Measurements from ENCODE around the gene OTUD6A. TPM values are rescaled to one million over a fixed set of nuclear protein-coding genes. Genes with fewer than 3 reads are reported as not detected.

Gene OTUD6A
- total RNA-seq, 2 experiments from 2014 or later = not detected

- Histone ChIP-seq H3K9me3 (ENCODE audit: control insufficient read depth in 1 of 2, insufficient read depth in 1 of 2, low read length in 2 of 2) (no peaks in the 10 kb centered on the region), H3K36me3 (ENCODE audit: insufficient read depth, low read length) (no peaks in the 10 kb centered on the region), H3K4me1 (ENCODE audit: insufficient read depth, low read length) (no peaks in the 10 kb centered on the region), H3K27me3 (ENCODE audit: control insufficient read depth in 1 of 2, insufficient read depth in 2 of 2, low read length in 2 of 2) (peaks cover 0 to 2% of the 10 kb centered on the region in 2 experiments), H3K4me3 (ENCODE audit: low read length) (no peak overlapping the region), H3K27ac (ENCODE audit: low read depth in 1 of 2, low read length in 2 of 2) (no peak overlapping the region)
- no peak for TF ChIP-seq CTCF (IDR thresholded peaks at IDR 0.05)
- Mint-ChIP-seq H3K4me1 (ENCODE audit: low read depth) (no peaks in the 10 kb centered on the region), H3K27ac (no peak overlapping the region), H3K27me3 (no peaks in the 10 kb centered on the region), H3K36me3 (ENCODE audit: low read depth) (no peaks in the 10 kb centered on the region), H3K9me3 (no peaks in the 10 kb centered on the region), H3K4me3 (no peak overlapping the region)
- ATAC-seq (ENCODE audit: poor library complexity) (no peak), DNase-seq (no peak)
- POLR2A ChIA-PET = no interaction called here
- CTCF ChIA-PET = interaction anchor here (0.6 kb wide), 1 partner anchor 72 kb away, joined by 3 read pairs; no protein-coding TSS in a partner anchor
- intact Hi-C loops (cut with DNase I, micrococcal nuclease) = no loop called here
Measured at GRCh38 chrX:70084592-70085240, 22.5 kb downstream of the OTUD6A start.

GRCh38 chrX:70087857-70088630 is 25.8 kb downstream of the OTUD6A start:
- Mint-ChIP-seq H3K4me3 (no peak overlapping the region), H3K27me3 (no peaks in the 10 kb centered on the region), H3K36me3 (ENCODE audit: low read depth) (no peaks in the 10 kb centered on the region), H3K9me3 (no peaks in the 10 kb centered on the region), H3K27ac (no peak overlapping the region), H3K4me1 (ENCODE audit: low read depth) (no peaks in the 10 kb centered on the region)
- POLR2A ChIA-PET = no interaction called here
- Histone ChIP-seq H3K9me3 (ENCODE audit: control insufficient read depth in 1 of 2, insufficient read depth in 1 of 2, low read length in 2 of 2) (no peaks in the 10 kb centered on the region), H3K27me3 (ENCODE audit: control insufficient read depth in 1 of 2, insufficient read depth in 2 of 2, low read length in 2 of 2) (peaks cover 0 to 2% of the 10 kb centered on the region in 2 experiments), H3K27ac (ENCODE audit: low read depth in 1 of 2, low read length in 2 of 2) (no peak overlapping the region), H3K4me3 (ENCODE audit: low read length) (no peak overlapping the region), H3K36me3 (ENCODE audit: insufficient read depth, low read length) (no peaks in the 10 kb centered on the region), H3K4me1 (ENCODE audit: insufficient read depth, low read length) (no peaks in the 10 kb centered on the region)
- ATAC-seq (ENCODE audit: poor library complexity) = no peak
- intact Hi-C loops (cut with DNase I, micrococcal nuclease) = no loop called here
- no peak for TF ChIP-seq CTCF (IDR thresholded peaks at IDR 0.05)
- CTCF ChIA-PET = no interaction called here
- DNase-seq = no peak

GRCh38 chrX:70088751-70089150 is 26.5 kb downstream of the OTUD6A start:
- ChIA-PET CTCF (no interaction called here), POLR2A (no interaction called here)
- Histone ChIP-seq H3K4me1 (ENCODE audit: insufficient read depth, low read length) (no peaks in the 10 kb centered on the region), H3K27ac (ENCODE audit: low read depth in 1 of 2, low read length in 2 of 2) (no peak overlapping the region), H3K9me3 (ENCODE audit: control insufficient read depth in 1 of 2, insufficient read depth in 1 of 2, low read length in 2 of 2) (no peaks in the 10 kb centered on the region), H3K4me3 (ENCODE audit: low read length) (no peak overlapping the region), H3K27me3 (ENCODE audit: control insufficient read depth in 1 of 2, insufficient read depth in 2 of 2, low read length in 2 of 2) (peaks cover 0 to 2% of the 10 kb centered on the region in 2 experiments), H3K36me3 (ENCODE audit: insufficient read depth, low read length) (no peaks in the 10 kb centered on the region)
- no peaks in the 10 kb centered on the region for H3K36me3 Mint-ChIP-seq (ENCODE audit: low read depth)
- DNase-seq (no peak), ATAC-seq (ENCODE audit: poor library complexity) (no peak)
- no peak overlapping the region for H3K4me3 Mint-ChIP-seq
- H3K4me1 Mint-ChIP-seq (ENCODE audit: low read depth) = no peaks in the 10 kb centered on the region
- H3K27ac Mint-ChIP-seq = no peak overlapping the region
- no peak for TF ChIP-seq CTCF (IDR thresholded peaks at IDR 0.05)
- intact Hi-C loops (cut with DNase I, micrococcal nuclease) = no loop called here
- no peaks in the 10 kb centered on the region for H3K27me3 Mint-ChIP-seq
- no peaks in the 10 kb centered on the region for H3K9me3 Mint-ChIP-seq

All from CD4-positive, alpha-beta T cell (primary cell).